Lower lobe of right lung (tissue), 2 donors: ENCODE results near the gene ADAMTS4. TPM values are rescaled to one million over a fixed set of nuclear protein-coding genes. Genes with fewer than 3 reads are reported as not detected.

Source experiments
- ATAC-seq, 2 donors: fragments of 200-7000 bp; cut with Tn5 transposase; one replicate each; pipeline ENCODE4 v1.9.1; 2020 to 2022; ENCODE audit warnings: mild to moderate bottlenecking in 2 of 2, moderate library complexity in 2 of 2
- DNase-seq: peaks from one replicate; pipeline ENCODE4 v3.0.0-alpha.2; 2020
- H3K27ac ChIP-seq: fragments of 200-600 bp; one replicate; pipeline ENCODE4 v1.8.0; 2022
- H3K27me3 ChIP-seq: fragments of 200-600 bp; one replicate; pipeline ENCODE4 v1.8.0; 2022; ENCODE audit warnings: low read depth
- H3K36me3 ChIP-seq: fragments of 200-600 bp; one replicate; pipeline ENCODE4 v1.8.0; 2022; ENCODE audit warnings: mild to moderate bottlenecking
- H3K4me1 ChIP-seq: fragments of 200-600 bp; one replicate; pipeline ENCODE4 v1.8.0; 2022
- H3K4me3 ChIP-seq: fragments of 200-600 bp; one replicate; pipeline ENCODE4 v1.8.0; 2022; ENCODE audit warnings: mild to moderate bottlenecking
- H3K9me3 ChIP-seq: fragments of 200-600 bp; one replicate; pipeline ENCODE4 v1.8.0; 2022
- intact Hi-C: fragments of 100-400 bp; cut with DNase I; formaldehyde crosslinking; loops from one replicate; pipeline ENCODE4 v1.11.0; 2022
- total RNA-seq: library from RNA; stranded (reverse); fragmentation: NEBNext Ultra II Directional; extraction: Animal tissue kit (Norgen Biotek cat#: 25700); gene quantifications from one replicate; pipeline ENCODE4 v1.2.1, GENCODE V29; 2021
- TF ChIP-seq, protein P1 (sequence below): fragments of 200-600 bp; IDR thresholded peaks from one replicate; pipeline ENCODE4 v1.8.0; 2022; ENCODE audit warnings: antibody characterized with exemption, mild to moderate bottlenecking
- donor health status: DM: no; HTN: yes; CAD: no; lungs with severe emphysema.

ADAMTS4 gene
- total RNA-seq, 1 donor from 2014 or later, result 1.4 TPM

DNA sequence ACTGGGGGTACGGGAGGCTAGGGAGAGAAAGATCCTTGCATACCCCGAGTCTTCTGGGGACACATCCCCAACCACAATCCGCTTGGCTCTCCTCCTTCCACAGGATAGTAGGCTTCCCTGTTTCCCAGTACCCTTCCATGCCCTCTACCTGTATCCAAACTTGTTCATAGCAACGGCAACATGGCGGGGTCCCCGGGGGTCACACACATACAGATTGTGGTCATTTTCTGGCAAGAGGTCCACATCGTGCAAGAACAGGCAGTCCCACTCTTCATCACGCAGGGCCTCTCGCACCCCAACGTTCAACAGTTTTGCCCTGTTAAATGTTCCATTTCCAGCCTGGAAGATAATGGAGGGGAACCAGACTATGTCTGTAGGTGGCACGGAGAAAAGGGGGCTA lies 25.1 kb downstream of the ADAMTS4 start:
- TF ChIP-seq, protein P1, sequence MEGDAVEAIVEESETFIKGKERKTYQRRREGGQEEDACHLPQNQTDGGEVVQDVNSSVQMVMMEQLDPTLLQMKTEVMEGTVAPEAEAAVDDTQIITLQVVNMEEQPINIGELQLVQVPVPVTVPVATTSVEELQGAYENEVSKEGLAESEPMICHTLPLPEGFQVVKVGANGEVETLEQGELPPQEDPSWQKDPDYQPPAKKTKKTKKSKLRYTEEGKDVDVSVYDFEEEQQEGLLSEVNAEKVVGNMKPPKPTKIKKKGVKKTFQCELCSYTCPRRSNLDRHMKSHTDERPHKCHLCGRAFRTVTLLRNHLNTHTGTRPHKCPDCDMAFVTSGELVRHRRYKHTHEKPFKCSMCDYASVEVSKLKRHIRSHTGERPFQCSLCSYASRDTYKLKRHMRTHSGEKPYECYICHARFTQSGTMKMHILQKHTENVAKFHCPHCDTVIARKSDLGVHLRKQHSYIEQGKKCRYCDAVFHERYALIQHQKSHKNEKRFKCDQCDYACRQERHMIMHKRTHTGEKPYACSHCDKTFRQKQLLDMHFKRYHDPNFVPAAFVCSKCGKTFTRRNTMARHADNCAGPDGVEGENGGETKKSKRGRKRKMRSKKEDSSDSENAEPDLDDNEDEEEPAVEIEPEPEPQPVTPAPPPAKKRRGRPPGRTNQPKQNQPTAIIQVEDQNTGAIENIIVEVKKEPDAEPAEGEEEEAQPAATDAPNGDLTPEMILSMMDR, result no peak
- Histone ChIP-seq H3K36me3 (peaks cover 72% of the 10 kb centered on the region), H3K27me3 (no peaks in the 10 kb centered on the region), H3K27ac (peak overlapping the region; percentile 5), H3K4me3 (no peak overlapping the region), H3K4me1 (peaks cover 38% of the 10 kb centered on the region), H3K9me3 (no peaks in the 10 kb centered on the region)
- ATAC-seq (no peak), DNase-seq (no peak)
- intact Hi-C loops, result no loop called here

GRCh38 chr1:161172776-161173376 lies 26.0 kb downstream of the ADAMTS4 start:
- no peak for ATAC-seq
- intact Hi-C loops, result no loop called here
- H3K4me1 ChIP-seq, result peaks cover 34% of the 10 kb centered on the region
- H3K27me3 ChIP-seq, result no peaks in the 10 kb centered on the region
- TF ChIP-seq, protein P1, result no peak
- H3K36me3 ChIP-seq, result peaks cover 72% of the 10 kb centered on the region
- no peak for DNase-seq
- H3K4me3 ChIP-seq, result no peak overlapping the region
- no peaks in the 10 kb centered on the region for H3K9me3 ChIP-seq
- H3K27ac ChIP-seq, result peak overlapping the region; percentile 5

GRCh38 chr1:161172349-161172748 lies 26.5 kb downstream of the ADAMTS4 start:
- TF ChIP-seq, protein P1, result no peak
- Histone ChIP-seq H3K9me3 (no peaks in the 10 kb centered on the region), H3K4me1 (peaks cover 35% of the 10 kb centered on the region), H3K36me3 (peaks cover 72% of the 10 kb centered on the region), H3K4me3 (no peak overlapping the region), H3K27me3 (no peaks in the 10 kb centered on the region), H3K27ac (no peak overlapping the region)
- intact Hi-C loops, result no loop called here
- ATAC-seq (no peak), DNase-seq (no peak)

GRCh38 chr1:161171696-161172095 lies 27.2 kb downstream of the ADAMTS4 start:
- intact Hi-C loops, result no loop called here
- ATAC-seq (no peak), DNase-seq (no peak)
- Histone ChIP-seq H3K27ac (no peak overlapping the region), H3K9me3 (no peaks in the 10 kb centered on the region), H3K4me3 (no peak overlapping the region), H3K36me3 (peaks cover 72% of the 10 kb centered on the region), H3K4me1 (peaks cover 41% of the 10 kb centered on the region), H3K27me3 (no peaks in the 10 kb centered on the region)
- TF ChIP-seq, protein P1, result no peak

- H3K9me3 ChIP-seq, result no peaks in the 10 kb centered on the region
- DNase-seq, result no peak
- no peak overlapping the region for H3K4me3 ChIP-seq
- no peak for ATAC-seq
- no peaks in the 10 kb centered on the region for H3K27me3 ChIP-seq
- no peak overlapping the region for H3K27ac ChIP-seq
- TF ChIP-seq, protein P1, result no peak
- intact Hi-C loops, result no loop called here
- H3K4me1 ChIP-seq, result peaks cover 36% of the 10 kb centered on the region
- H3K36me3 ChIP-seq, result peaks cover 72% of the 10 kb centered on the region
Measured at GRCh38 chr1:161171191-161171590, 27.7 kb downstream of the ADAMTS4 start.
